ENCODE data around the gene STRIP2.

GRCh38 chr7:129469930-129470329, 35.7 kb downstream of the STRIP2 start:
- no peak for TF ChIP-seq POLR2A (IDR thresholded peaks at IDR 0.05)
- no peak for TF ChIP-seq CTCF (IDR thresholded peaks at IDR 0.05)
